Medulla oblongata (tissue), 1 donor: ENCODE data around the gene HES5.

Experiments used
- DNase-seq: peaks from one replicate; pipeline ENCODE4 v3.0.0-alpha.2; 2015; ENCODE audit errors: extremely low spot score

Gene HES5

GRCh38 chr1:2479186-2479585 is 50.9 kb downstream of the HES5 start:
- no peak for DNase-seq
